ENCODE data around the gene NRXN2. TPM values are rescaled to one million over a fixed set of nuclear protein-coding genes. Genes with fewer than 3 reads are reported as not detected.
"Not testable (repeated sequence)": the region's sequence is repeated elsewhere in the genome, so short reads cannot be mapped to it uniquely, and the experiment has no call there.

NRXN2 gene
- total and polyA plus RNA-seq, 5 donors from 2014 or later = 0.42 TPM; not detected in 4

DNA sequence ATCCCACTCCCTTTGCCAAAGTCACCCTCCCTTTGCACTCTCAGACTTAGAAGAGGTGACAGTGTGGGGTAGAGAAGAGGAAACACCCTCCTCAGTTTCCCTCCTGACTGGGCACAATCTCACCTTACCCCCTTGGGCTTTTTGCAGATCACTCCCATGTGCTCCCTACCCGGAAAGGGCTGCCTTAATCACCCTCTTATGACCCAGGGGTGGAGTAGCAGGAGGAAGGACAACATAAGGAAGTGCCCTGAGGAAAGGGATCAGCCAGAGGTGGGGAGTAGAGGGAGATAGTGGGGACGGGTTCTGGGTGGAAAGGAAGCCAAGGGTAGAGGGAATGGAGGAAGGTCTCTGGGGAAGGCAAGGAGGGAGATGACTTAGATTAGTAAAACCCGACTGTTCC is 52.0 kb downstream of the NRXN2 start:
- no peaks in the 10 kb centered on the region for H3K9me3 ChIP-seq (ENCODE audit: control insufficient read depth in 2 of 2, low read length in 2 of 2)
- Mint-ChIP-seq H3K36me3 (no peaks in the 10 kb centered on the region), H3K27ac (no peak overlapping the region), H3K9me3 (peaks cover 0 to 2% (median 0%) of the 10 kb centered on the region in 7 donors), H3K4me3 (no peak overlapping the region), H3K4me1 (no peaks in the 10 kb centered on the region), H3K27me3 (peaks cover 37% of the 10 kb centered on the region)
- peaks cover 17% of the 10 kb centered on the region for H3K27me3 ChIP-seq (ENCODE audit: control insufficient read depth, insufficient read depth, low read length)
- DNase-seq (no peak), ATAC-seq (ENCODE audit: low read depth in 2 of 2) (no peak)
- no peak overlapping the region for H3K27ac ChIP-seq (ENCODE audit: insufficient read depth, low read length, poor library complexity, severe bottlenecking)
- no peak overlapping the region for H3K4me3 ChIP-seq (ENCODE audit: low read depth, low read length)
- H3K4me1 ChIP-seq (ENCODE audit: control insufficient read depth, insufficient read depth, low read length, poor library complexity, severe bottlenecking) = no peaks in the 10 kb centered on the region
- H3K36me3 ChIP-seq (ENCODE audit: control insufficient read depth, insufficient read depth, low read length) = no peaks in the 10 kb centered on the region

DNA sequence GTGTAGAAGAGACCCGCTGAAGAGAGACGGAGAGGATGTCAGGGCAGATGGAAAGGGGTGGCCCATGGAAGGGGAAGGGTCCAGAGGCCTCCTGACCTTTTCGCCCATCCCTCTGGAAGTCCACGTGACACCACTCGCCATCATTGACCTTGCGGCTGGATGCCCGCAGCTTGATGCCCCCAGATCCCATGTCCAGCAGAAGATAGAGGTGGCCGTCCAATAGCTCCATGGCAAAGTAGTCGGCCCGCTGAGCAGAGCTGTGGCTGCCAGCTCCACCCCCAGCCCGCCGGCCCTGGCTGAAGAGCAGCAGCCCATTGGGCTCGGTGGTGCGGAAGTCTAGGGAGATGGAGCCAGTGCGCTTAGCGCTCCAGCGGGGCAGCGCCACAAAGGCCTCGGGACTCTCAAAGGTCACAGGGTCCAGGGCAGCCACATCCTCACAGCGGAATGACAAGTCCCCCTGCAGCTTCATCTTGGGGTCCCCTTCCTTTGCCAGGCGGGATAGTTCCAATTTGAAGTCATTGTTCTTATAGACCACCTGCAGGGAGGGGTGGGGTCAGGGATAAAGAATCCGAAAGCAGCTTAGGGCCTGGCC is 55.7 kb downstream of the NRXN2 start:
- Histone ChIP-seq H3K27ac (ENCODE audit: insufficient read depth, low read length, poor library complexity, severe bottlenecking) (no peak overlapping the region), H3K9me3 (ENCODE audit: control insufficient read depth in 2 of 2, low read length in 2 of 2) (no peaks in the 10 kb centered on the region), H3K36me3 (ENCODE audit: control insufficient read depth, insufficient read depth, low read length) (no peaks in the 10 kb centered on the region), H3K27me3 (ENCODE audit: control insufficient read depth, insufficient read depth, low read length) (peaks cover 11% of the 10 kb centered on the region), H3K4me3 (ENCODE audit: low read depth, low read length) (no peak overlapping the region), H3K4me1 (ENCODE audit: control insufficient read depth, insufficient read depth, low read length, poor library complexity, severe bottlenecking) (no peaks in the 10 kb centered on the region)
- H3K9me3 Mint-ChIP-seq = no peaks in the 10 kb centered on the region
- DNase-seq (no peak), ATAC-seq (ENCODE audit: low read depth in 2 of 2) (no peak)
- peaks cover 20% of the 10 kb centered on the region for H3K27me3 Mint-ChIP-seq
- H3K27ac Mint-ChIP-seq = no peak overlapping the region
- H3K4me1 Mint-ChIP-seq = no peaks in the 10 kb centered on the region
- no peaks in the 10 kb centered on the region for H3K36me3 Mint-ChIP-seq
- no peak overlapping the region for H3K4me3 Mint-ChIP-seq

DNA sequence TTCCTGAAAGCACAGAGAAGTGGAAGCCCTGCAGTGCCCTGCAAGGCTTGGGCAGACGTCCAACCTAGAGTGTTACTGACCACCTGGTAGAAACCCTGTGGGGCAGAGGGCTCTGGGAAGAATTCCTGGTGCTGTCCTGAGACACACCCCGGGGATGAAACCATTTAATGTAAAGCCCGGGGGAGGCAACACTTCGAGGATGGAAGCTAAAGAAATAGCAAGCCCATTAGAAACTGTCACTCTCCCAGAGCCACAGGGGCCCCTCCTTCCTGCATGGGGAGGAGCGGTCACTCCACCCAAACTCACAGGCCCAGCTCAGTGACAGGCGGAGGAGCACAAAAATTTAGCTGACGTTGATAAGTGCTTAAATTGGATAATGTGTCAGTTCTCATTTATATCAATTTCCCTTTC is 57.6 kb downstream of the NRXN2 start:
- Histone ChIP-seq H3K36me3 (ENCODE audit: control insufficient read depth, insufficient read depth, low read length) (no peaks in the 10 kb centered on the region), H3K27ac (ENCODE audit: insufficient read depth, low read length, poor library complexity, severe bottlenecking) (no peak overlapping the region), H3K4me1 (ENCODE audit: control insufficient read depth, insufficient read depth, low read length, poor library complexity, severe bottlenecking) (no peaks in the 10 kb centered on the region), H3K4me3 (ENCODE audit: low read depth, low read length) (no peak overlapping the region), H3K9me3 (ENCODE audit: control insufficient read depth in 2 of 2, low read length in 2 of 2) (no peaks in the 10 kb centered on the region), H3K27me3 (ENCODE audit: control insufficient read depth, insufficient read depth, low read length) (peaks cover 7% of the 10 kb centered on the region)
- Mint-ChIP-seq H3K36me3 (no peaks in the 10 kb centered on the region), H3K9me3 (no peaks in the 10 kb centered on the region), H3K27ac (no peak overlapping the region), H3K27me3 (peaks cover 17% of the 10 kb centered on the region), H3K4me3 (no peak overlapping the region), H3K4me1 (no peaks in the 10 kb centered on the region)
- ATAC-seq (ENCODE audit: low read depth in 2 of 2) (no peak), DNase-seq (no peak)

DNA sequence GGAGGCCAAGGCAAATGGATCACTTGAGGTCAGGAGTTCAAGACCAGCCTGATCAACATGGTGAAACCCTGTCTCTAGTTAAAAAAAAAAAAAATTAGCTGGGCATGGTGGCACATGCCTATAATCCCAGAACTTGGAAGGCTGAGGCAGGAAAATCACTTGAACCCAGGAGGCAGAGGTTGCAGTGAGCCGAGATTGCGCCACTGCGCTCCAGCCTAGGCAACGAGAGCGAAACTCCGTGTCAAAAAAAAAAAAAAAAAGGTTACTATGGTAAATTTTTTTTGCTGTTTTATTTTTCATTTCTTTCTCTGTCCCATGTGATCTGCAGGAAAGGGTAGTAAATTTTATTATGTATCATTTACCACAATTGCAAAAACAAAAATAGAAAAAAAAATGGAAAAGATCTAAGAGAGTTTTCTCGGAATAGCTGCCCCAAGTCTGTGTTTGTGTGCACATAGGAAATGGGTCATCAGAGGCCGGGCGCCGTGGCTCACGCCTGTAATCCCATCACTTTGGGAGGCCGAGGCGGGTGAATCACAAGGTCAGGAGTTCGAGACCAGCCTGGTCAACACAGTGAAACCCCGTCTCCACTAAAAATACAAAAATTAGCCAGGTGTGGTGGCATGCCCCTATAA is 58.6 kb downstream of the NRXN2 start:
- not testable (repeated sequence) for H3K27ac ChIP-seq (ENCODE audit: insufficient read depth, low read length, poor library complexity, severe bottlenecking); H3K36me3 Mint-ChIP-seq; H3K4me3 Mint-ChIP-seq; H3K4me1 ChIP-seq (ENCODE audit: control insufficient read depth, insufficient read depth, low read length, poor library complexity, severe bottlenecking); H3K4me3 ChIP-seq (ENCODE audit: low read depth, low read length); H3K4me1 Mint-ChIP-seq; H3K9me3 Mint-ChIP-seq; H3K36me3 ChIP-seq (ENCODE audit: control insufficient read depth, insufficient read depth, low read length); ATAC-seq (ENCODE audit: low read depth in 2 of 2); H3K9me3 ChIP-seq (ENCODE audit: control insufficient read depth in 2 of 2, low read length in 2 of 2); H3K27ac Mint-ChIP-seq; DNase-seq; H3K27me3 ChIP-seq (ENCODE audit: control insufficient read depth, insufficient read depth, low read length)
- peaks cover 11% of the 10 kb centered on the region for H3K27me3 Mint-ChIP-seq

DNA sequence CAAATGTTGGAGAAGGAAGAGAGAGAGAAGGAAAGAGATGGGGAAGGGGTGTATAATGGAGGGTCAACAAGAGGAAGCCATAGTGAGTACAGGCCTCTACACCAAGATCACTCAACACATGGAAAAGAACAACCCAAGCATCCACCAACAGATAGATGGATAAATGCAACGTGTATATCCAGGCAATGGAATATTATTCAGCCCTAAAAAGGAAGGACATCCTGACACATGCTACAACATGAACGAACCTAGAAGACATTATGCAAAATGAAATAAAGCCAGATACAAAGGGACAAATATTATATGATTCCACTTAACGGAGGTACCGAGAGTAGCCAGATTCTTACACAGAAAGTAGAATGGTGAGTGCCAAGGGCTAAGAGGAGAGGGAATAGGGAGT is 59.3 kb downstream of the NRXN2 start:
- Histone ChIP-seq H3K4me3 (ENCODE audit: low read depth, low read length) (no peak overlapping the region), H3K9me3 (ENCODE audit: control insufficient read depth in 2 of 2, low read length in 2 of 2) (no peaks in the 10 kb centered on the region), H3K27ac (ENCODE audit: insufficient read depth, low read length, poor library complexity, severe bottlenecking) (no peak overlapping the region), H3K36me3 (ENCODE audit: control insufficient read depth, insufficient read depth, low read length) (no peaks in the 10 kb centered on the region), H3K4me1 (ENCODE audit: control insufficient read depth, insufficient read depth, low read length, poor library complexity, severe bottlenecking) (no peaks in the 10 kb centered on the region), H3K27me3 (ENCODE audit: control insufficient read depth, insufficient read depth, low read length) (peaks cover 4% of the 10 kb centered on the region)
- H3K4me3 Mint-ChIP-seq = no peak overlapping the region
- H3K27ac Mint-ChIP-seq = no peak overlapping the region
- ATAC-seq (ENCODE audit: low read depth in 2 of 2) (no peak), DNase-seq (no peak)
- no peaks in the 10 kb centered on the region for H3K9me3 Mint-ChIP-seq
- no peaks in the 10 kb centered on the region for H3K4me1 Mint-ChIP-seq
- H3K36me3 Mint-ChIP-seq = no peaks in the 10 kb centered on the region
- H3K27me3 Mint-ChIP-seq = peaks cover 10% of the 10 kb centered on the region

DNA sequence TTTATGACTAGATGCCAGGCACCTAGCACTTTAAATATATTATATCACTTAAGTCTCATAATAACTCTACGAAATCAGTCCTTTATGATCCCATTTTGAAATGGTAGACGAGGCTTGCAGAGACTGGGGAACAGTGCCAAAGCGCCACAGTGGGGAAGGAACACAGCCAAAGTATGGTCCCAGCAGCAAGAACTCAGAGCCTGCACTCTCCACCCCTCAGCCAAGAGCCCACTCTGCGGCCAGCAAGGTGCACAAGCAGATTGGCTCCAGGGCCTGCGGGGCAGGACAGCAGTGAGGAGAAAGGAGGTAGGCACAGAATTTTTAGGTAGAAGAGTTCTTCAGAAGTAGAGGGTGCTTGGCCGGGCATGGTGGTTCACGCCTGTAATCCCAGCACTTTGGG is 61.4 kb downstream of the NRXN2 start:
- DNase-seq (no peak), ATAC-seq (ENCODE audit: low read depth in 2 of 2) (no peak)
- Mint-ChIP-seq H3K36me3 (no peaks in the 10 kb centered on the region), H3K9me3 (no peaks in the 10 kb centered on the region), H3K4me1 (peaks cover 0 to 3% (median 0%) of the 10 kb centered on the region in 4 donors), H3K27me3 (peaks cover 5% of the 10 kb centered on the region), H3K4me3 (no peak overlapping the region), H3K27ac (no peak overlapping the region)
- Histone ChIP-seq H3K4me1 (ENCODE audit: control insufficient read depth, insufficient read depth, low read length, poor library complexity, severe bottlenecking) (no peaks in the 10 kb centered on the region), H3K27me3 (ENCODE audit: control insufficient read depth, insufficient read depth, low read length) (no peaks in the 10 kb centered on the region), H3K36me3 (ENCODE audit: control insufficient read depth, insufficient read depth, low read length) (no peaks in the 10 kb centered on the region), H3K9me3 (ENCODE audit: control insufficient read depth in 2 of 2, low read length in 2 of 2) (no peaks in the 10 kb centered on the region), H3K4me3 (ENCODE audit: low read depth, low read length) (no peak overlapping the region), H3K27ac (ENCODE audit: insufficient read depth, low read length, poor library complexity, severe bottlenecking) (no peak overlapping the region)

DNA sequence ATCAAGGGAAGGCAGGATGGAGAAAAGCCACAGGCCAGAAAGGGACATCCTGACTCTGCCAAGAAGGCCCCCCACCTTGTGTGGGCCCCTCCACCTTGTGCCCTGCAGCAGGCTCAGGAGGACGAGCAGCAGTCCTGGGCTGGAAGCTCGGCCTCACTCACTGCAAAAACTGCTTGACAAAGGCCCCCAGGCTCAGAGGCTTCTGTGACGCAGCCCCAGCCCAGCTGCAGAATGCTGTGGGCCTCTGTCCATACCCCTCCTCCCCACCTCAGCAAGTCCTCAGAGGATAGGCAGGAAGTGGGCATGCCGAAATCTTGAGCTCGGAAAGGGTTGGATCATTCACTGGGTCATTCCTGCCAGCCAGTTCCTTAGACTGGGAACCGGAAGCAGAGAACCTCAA is 61.9 kb downstream of the NRXN2 start:
- no peak overlapping the region for H3K27ac ChIP-seq (ENCODE audit: insufficient read depth, low read length, poor library complexity, severe bottlenecking)
- no peak overlapping the region for H3K4me3 ChIP-seq (ENCODE audit: low read depth, low read length)
- peaks cover 9% of the 10 kb centered on the region for H3K27me3 Mint-ChIP-seq
- no peaks in the 10 kb centered on the region for H3K9me3 ChIP-seq (ENCODE audit: control insufficient read depth in 2 of 2, low read length in 2 of 2)
- no peaks in the 10 kb centered on the region for H3K36me3 Mint-ChIP-seq
- H3K27me3 ChIP-seq (ENCODE audit: control insufficient read depth, insufficient read depth, low read length) = no peaks in the 10 kb centered on the region
- peaks cover 0 to 3% (median 0%) of the 10 kb centered on the region in 4 donors for H3K4me1 Mint-ChIP-seq
- no peaks in the 10 kb centered on the region for H3K36me3 ChIP-seq (ENCODE audit: control insufficient read depth, insufficient read depth, low read length)
- no peak overlapping the region for H3K4me3 Mint-ChIP-seq
- H3K9me3 Mint-ChIP-seq = no peaks in the 10 kb centered on the region
- H3K27ac Mint-ChIP-seq = no peak overlapping the region
- no peak for ATAC-seq (ENCODE audit: low read depth in 2 of 2)
- DNase-seq = no peak
- no peaks in the 10 kb centered on the region for H3K4me1 ChIP-seq (ENCODE audit: control insufficient read depth, insufficient read depth, low read length, poor library complexity, severe bottlenecking)

DNA sequence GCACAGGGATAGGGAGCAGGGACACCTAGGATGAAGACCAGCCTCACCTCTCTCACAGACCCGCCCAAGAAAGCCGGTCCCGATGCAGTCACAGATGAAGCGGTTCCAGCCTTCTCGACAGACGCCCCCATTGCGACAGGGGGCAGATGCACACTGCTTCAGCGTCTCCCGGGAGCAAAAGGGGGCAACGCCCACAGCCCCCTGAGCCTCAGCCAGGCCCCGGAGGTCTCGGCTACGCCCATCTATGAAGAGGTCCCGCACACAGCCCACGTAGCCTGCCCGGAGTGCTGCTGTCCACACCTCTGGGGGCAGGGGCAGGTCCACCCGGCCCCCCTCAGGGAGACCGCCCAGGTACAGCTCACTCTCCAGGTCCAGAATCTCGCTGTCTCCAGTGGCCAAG is 62.3 kb downstream of the NRXN2 start:
- Mint-ChIP-seq H3K36me3 (no peaks in the 10 kb centered on the region), H3K27ac (no peak overlapping the region), H3K4me3 (no peak overlapping the region), H3K9me3 (no peaks in the 10 kb centered on the region), H3K4me1 (peaks cover 0 to 3% (median 0%) of the 10 kb centered on the region in 4 donors), H3K27me3 (peaks cover 9% of the 10 kb centered on the region)
- no peaks in the 10 kb centered on the region for H3K9me3 ChIP-seq (ENCODE audit: control insufficient read depth in 2 of 2, low read length in 2 of 2)
- no peak overlapping the region for H3K4me3 ChIP-seq (ENCODE audit: low read depth, low read length)
- no peaks in the 10 kb centered on the region for H3K4me1 ChIP-seq (ENCODE audit: control insufficient read depth, insufficient read depth, low read length, poor library complexity, severe bottlenecking)
- no peaks in the 10 kb centered on the region for H3K36me3 ChIP-seq (ENCODE audit: control insufficient read depth, insufficient read depth, low read length)
- DNase-seq = no peak
- no peak overlapping the region for H3K27ac ChIP-seq (ENCODE audit: insufficient read depth, low read length, poor library complexity, severe bottlenecking)
- ATAC-seq (ENCODE audit: low read depth in 2 of 2) = no peak
- no peaks in the 10 kb centered on the region for H3K27me3 ChIP-seq (ENCODE audit: control insufficient read depth, insufficient read depth, low read length)
